PFSK-1 (cell line): ENCODE results near the gene UNC5C.

Experiments
- FOXP2 ChIP-seq: optimal IDR thresholded peaks from 2 replicates; pipeline ENCODE3; 2011; ENCODE audit warnings: borderline replicate concordance, control low read depth, inconsistent platforms; ENCODE audit not compliant: insufficient read depth; ENCODE audit errors: extremely low read length, extremely low read depth
- POLR2AphosphoS5 ChIP-seq: IDR thresholded peaks from 2 replicates; pipeline ENCODE4 v1.6.1; 2012; ENCODE audit warnings: low read depth, mild to moderate bottlenecking, control low read depth, low read length, moderate library complexity
- REST ChIP-seq, 2 experiments: IDR thresholded peaks; 2 replicates each; pipeline versions ENCODE4 v1.6.1 to v1.8.0; 2011 to 2012; ENCODE audit warnings: low read depth in 2 of 2, low read length in 2 of 2, control low read depth in 1 of 2, inconsistent platforms in 1 of 2, mild to moderate bottlenecking in 1 of 2, moderate library complexity in 1 of 2; ENCODE audit not compliant: insufficient read depth in 1 of 2
- SIN3A ChIP-seq: IDR thresholded peaks from 2 replicates; pipeline ENCODE4 v1.6.1; 2012; ENCODE audit warnings: mild to moderate bottlenecking, low read length, moderate library complexity, borderline replicate concordance; ENCODE audit not compliant: insufficient read depth
- TAF1 ChIP-seq: IDR thresholded peaks from 2 replicates; pipeline ENCODE4 v1.6.1; 2012; ENCODE audit warnings: low read length, control low read depth, borderline replicate concordance; ENCODE audit not compliant: insufficient read depth

Gene UNC5C

GRCh38 chr4:95428291-95429070 lies 120.3 kb downstream of the UNC5C start:
- TF ChIP-seq SIN3A (no peak), FOXP2 (no peak), POLR2AphosphoS5 (no peak), REST (IDR thresholded peaks at IDR 0.05; ENCODE audit: insufficient read depth in 1 of 2, low read depth in 2 of 2, low read length in 2 of 2) (no peak), TAF1 (no peak)

- TF ChIP-seq TAF1: no peak
- no peak for TF ChIP-seq FOXP2
- no peak for TF ChIP-seq SIN3A
- no peak for TF ChIP-seq REST (IDR thresholded peaks at IDR 0.05; ENCODE audit: insufficient read depth in 1 of 2, low read depth in 2 of 2, low read length in 2 of 2)
- TF ChIP-seq POLR2AphosphoS5: no peak
Observed at GRCh38 chr4:95426455-95426854, 122.3 kb downstream of the UNC5C start.

GRCh38 chr4:95422436-95422835 lies 126.3 kb downstream of the UNC5C start:
- no peak for TF ChIP-seq POLR2AphosphoS5
- TF ChIP-seq REST (IDR thresholded peaks at IDR 0.05; ENCODE audit: insufficient read depth in 1 of 2, low read depth in 2 of 2, low read length in 2 of 2): no peak
- no peak for TF ChIP-seq FOXP2
- no peak for TF ChIP-seq TAF1
- TF ChIP-seq SIN3A: no peak

GRCh38 chr4:95421869-95422268 lies 126.9 kb downstream of the UNC5C start:
- no peak for TF ChIP-seq TAF1
- TF ChIP-seq REST (IDR thresholded peaks at IDR 0.05; ENCODE audit: insufficient read depth in 1 of 2, low read depth in 2 of 2, low read length in 2 of 2): no peak
- no peak for TF ChIP-seq FOXP2
- no peak for TF ChIP-seq POLR2AphosphoS5
- TF ChIP-seq SIN3A: no peak

- TF ChIP-seq SIN3A: no peak
- no peak for TF ChIP-seq TAF1
- no peak for TF ChIP-seq POLR2AphosphoS5
- no peak for TF ChIP-seq REST (IDR thresholded peaks at IDR 0.05; ENCODE audit: insufficient read depth in 1 of 2, low read depth in 2 of 2, low read length in 2 of 2)
- TF ChIP-seq FOXP2: no peak
Observed at GRCh38 chr4:95417531-95417930, 131.2 kb downstream of the UNC5C start.
